GM21367 (cell line): ENCODE data around the gene ORM2.
A peak's percentile ranks its signal among the peaks of the same experiment; 100 is the strongest.

Experiments
- ATAC-seq: cut with Tn5 transposase; IDR thresholded peaks from one replicate; pipeline ENCODE4 v1.9.1; 2021; ENCODE audit not compliant: unreplicated experiment

ORM2 gene

DNA sequence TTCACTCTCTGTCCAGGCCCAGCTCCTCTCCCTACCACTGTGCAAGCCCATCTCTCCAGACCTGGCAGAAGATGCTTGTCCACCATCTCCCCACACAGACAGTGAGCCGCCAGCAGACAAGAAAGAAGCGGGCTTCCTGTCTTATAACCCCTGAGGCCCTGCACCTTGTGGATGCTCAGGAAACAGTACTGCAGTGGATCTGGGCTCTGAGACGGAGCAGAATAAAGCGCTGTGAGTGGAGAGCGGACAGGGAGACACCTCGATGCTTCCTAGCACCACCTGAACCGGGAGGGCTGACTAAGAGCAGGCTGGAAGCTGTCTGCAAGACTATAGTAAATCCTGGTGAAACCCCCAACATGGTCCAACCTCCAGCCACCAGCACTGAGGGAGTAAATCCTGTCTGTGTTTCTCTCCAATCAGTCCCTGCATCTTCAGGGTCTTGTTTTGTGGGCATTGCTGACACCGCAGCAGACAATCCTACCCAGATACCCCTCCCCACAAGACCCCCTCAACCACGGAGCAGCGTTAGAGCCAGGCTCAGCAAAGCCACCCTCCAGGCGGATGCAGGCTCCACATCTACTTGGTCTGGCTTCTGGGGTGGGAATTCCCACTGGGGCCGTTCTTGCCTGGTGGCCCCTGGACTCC, 18.7 kb downstream of the ORM2 start:
- ATAC-seq = no peak

DNA sequence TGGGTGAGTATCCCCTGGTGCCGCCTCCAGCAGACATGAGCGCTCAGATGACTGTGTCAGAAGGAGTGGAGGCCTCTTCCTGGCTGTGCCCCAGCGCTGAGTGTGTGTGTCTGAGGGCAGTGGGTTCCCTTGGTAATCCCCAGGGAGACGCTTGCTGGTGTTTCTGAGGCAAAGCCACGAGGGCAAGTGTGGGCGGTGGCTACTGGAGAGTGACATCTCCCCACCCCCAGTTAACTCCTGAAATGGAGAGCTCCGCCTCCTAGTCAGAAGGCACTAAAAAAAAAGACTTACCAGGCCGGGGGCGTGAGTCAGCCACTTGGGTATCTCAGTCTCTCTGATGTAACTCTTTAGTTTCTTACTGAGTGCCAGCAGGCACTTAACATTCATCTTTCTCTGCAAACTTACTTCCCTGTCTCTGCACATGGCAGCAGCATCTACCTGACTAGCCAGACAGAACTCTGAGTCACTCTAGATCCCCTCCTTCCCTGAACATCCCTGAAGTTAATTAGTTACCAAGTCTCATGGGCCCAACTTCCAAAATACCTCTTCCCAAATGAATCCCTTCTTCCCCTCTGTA, 19.3 kb downstream of the ORM2 start:
- peak; percentile 84 for ATAC-seq

- ATAC-seq = no peak
These were observed 20.2 kb downstream of the ORM2 start for GRCh38 chr9:114349713-114350480.

- no peak for ATAC-seq
These were observed 21.1 kb downstream of the ORM2 start for GRCh38 chr9:114350636-114351401.

DNA sequence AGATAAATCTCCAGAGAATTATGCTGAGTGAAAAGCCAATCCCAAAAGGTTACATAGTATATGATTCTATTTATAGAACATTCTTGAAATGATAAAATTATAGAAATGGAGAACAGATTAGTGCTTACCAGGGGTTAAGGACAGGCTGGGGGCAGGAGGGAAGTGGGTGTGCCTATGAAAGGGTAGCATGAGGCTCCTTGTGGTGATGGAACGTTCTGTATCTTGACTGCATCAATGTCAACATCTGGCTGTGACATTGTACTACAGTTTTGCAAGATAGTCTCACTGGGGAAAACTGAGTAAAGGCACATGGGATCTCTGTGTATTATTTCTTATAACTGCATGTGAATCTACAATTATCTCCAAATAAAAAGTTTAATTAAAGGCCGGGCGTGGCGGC, 22.3 kb downstream of the ORM2 start:
- ATAC-seq = no peak

DNA sequence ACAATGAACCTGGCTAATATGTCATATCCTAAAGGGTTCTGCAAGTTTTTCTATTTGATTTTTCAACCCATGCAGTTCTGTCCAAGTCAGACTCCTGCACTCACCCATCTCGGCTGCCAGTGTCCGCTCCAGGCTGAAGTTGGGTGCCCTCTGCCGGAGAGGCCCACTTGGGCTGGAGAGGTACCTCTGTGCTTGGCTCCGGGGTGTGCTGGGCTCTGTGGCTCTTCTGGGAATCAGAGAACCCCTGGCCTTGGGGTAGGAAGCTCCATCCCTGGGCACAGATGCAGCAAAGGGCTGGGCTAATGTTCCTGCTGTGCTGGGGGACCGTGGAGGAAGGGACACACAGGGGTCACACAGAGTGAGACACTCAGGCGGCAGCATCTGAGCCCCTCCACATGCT, 26.2 kb downstream of the ORM2 start:
- no peak for ATAC-seq

DNA sequence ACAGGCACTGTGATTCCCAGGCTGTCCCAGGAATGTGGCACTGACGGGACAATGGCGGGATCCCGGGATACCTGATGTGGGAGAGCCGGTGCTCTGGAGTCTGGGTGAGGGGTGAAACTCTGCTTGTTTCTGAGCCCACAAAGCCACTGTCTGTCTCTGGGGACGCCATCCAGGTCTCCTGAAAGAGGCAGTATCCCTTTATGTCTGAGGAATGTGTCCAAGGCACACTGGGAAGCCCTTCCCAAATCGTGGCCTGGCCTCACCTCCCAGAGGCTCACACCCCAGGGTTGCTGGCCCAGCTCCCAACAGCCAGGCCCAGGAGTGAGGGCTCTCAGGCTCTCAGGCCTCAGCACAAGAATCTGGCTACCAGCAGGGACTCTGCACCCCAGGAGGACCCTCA, 27.1 kb downstream of the ORM2 start:
- no peak for ATAC-seq

GRCh38 chr9:114357360-114357759, 27.7 kb downstream of the ORM2 start:
- ATAC-seq = no peak

DNA sequence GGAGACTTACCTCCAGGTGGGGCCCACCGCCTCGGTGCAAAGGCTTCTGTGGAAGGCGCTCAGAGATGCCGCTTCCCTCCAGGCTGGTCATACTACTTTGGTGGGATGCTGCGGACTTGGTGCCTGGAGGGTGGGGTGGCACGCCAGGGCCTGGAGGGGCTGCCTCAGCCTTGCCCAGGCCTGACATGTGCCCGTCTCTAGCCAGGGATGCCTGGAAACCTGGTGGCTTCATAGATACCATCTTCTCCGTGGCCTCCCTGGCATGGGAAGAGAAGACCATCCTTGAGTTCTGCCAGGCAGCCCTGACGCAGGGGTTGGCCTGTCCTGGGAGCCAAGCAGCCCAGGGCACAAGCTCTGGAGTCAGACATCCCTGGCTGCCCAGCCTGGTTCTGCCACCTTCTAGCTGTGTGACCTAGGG, 28.3 kb downstream of the ORM2 start:
- no peak for ATAC-seq

- ATAC-seq = no peak
These were observed 30.1 kb downstream of the ORM2 start for GRCh38 chr9:114359801-114360200.

GRCh38 chr9:114361542-114361941, 31.9 kb downstream of the ORM2 start:
- ATAC-seq = no peak

- no peak for ATAC-seq
These were observed 32.7 kb downstream of the ORM2 start for GRCh38 chr9:114362394-114362793.

- no peak for ATAC-seq
These were observed 33.8 kb downstream of the ORM2 start for GRCh38 chr9:114363424-114363823.

- ATAC-seq = no peak
These were observed 34.7 kb downstream of the ORM2 start for GRCh38 chr9:114364134-114365041.

- no peak for ATAC-seq
These were observed 35.5 kb downstream of the ORM2 start for GRCh38 chr9:114365194-114365593.

DNA sequence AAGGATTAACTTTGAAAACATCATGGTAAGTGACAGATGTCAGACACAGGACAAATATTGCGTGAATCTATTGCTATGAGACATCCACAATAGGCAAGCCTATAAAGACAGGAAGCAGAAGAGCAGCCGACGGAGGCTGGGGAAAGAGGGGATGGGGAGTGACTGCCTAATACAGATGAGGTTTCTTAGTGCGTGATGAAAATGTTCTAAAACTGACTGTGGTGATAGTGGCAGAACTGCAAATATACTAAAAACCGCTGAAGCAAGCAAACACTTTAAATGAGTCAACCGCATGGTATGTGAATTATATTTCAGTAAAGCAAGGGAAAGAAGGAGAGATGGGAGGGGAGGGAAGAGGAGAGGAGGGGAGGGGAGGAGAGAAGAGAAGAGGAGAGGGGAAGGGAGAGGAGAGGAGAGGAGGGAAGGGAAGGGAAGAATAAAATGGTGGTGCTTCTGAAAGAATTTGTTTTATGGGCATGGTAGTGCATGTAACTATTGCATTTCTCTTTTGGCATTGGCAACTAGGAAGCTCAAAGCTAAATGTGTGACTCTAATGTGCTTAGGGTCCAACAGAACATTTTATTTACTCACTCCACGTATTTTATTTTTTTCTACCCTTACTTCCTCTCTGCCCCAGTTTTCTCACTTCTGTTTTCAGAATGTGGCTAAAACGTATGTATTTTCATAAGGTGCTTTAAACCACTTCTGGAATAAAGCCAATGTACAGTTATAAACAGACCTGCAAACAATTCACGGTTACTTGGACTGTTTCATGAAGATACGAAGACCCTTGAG, 36.9 kb downstream of the ORM2 start:
- peak; percentile 47 for ATAC-seq

DNA sequence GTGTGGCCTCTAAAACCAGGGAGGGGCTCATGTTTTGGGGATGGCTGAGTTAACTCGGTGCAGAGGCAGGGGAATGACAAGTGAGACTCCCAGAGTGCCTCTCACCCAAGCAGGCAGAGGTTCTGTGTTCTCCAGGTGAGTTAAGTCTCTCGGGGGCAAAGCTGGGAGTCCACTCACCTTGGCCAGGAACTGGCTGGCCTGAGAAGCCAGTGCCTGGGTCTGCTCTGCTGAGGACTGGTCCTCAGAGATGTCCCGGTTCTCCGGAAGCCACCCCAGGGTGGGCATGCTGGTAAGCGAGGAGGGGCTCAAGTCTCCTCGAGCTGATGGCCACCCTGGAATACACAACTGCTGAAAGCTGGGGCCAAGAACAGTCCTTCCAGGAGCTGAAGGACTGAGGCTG, 37.7 kb downstream of the ORM2 start:
- no peak for ATAC-seq

DNA sequence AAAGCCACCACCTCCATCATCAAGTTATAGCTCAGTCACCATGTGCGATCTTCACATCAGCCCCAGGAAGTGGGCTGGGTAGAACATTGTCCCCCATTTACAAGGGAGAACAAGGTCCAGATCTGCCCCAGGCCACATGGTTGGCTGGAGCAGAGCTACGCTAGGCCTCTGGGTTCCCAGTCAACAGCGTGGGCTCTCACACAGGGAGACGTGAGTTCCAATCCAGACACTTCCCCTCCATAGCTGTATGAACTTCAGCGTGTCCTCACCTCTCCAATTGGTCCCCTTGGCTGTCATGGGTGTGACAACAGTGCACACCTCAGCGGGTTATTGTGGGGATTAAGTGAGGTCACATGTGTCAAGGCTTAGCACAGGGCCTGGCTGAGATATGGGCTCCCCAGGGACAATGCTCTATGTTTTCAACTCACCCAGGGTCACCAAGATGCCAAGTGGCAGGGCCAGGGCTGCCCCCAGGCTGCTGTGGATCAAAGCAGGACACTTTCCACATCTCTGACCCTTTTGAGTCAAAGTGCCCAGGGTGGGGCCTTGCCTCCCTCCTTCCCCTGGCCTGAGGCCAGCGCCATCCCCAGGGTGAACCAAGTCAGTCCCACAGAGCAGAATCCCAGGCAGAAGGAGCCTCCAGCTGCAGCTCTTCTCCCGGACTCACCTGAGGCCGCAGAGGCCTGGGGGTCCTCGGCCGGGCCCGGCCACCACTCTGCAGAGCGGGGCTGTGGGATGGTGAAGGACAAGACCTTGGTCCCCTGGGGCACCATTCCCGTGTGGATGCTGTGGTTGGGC, 38.3 kb downstream of the ORM2 start:
- no peak for ATAC-seq
